Activated CD4-positive, alpha-beta T cell treated with anti-CD3 and anti-CD28 coated beads for 24 hours (primary cell): ENCODE measurements around the gene EXOSC2.

ENCODE experiments used
- DNase-seq, 2 donors: peaks; one replicate each; pipeline ENCODE4 v3.0.0-alpha.2; 2020; ENCODE audit warnings: low read depth in 2 of 2

Gene EXOSC2

GRCh38 chr9:130693426-130694191, at the start of gene EXOSC2:
EXOSC2 (plus strand) TSS chr9:130693780; CDS start chr9:130693792, 12 bp downstream.
- DNase-seq: peak; percentile 95 to 96

GRCh38 chr9:130651221-130651620, 42.4 kb upstream of the EXOSC2 start:
- DNase-seq: no peak

- no peak for DNase-seq
These were observed 41.8 kb upstream of the EXOSC2 start for GRCh38 chr9:130651752-130652151.

GRCh38 chr9:130654879-130655278, 38.7 kb upstream of the EXOSC2 start:
- no peak for DNase-seq

- DNase-seq: no peak
These were observed 34.5 kb upstream of the EXOSC2 start for GRCh38 chr9:130658893-130659698.

GRCh38 chr9:130659699-130660248, 33.8 kb upstream of the EXOSC2 start:
- DNase-seq: no peak

- no peak for DNase-seq
These were observed 33.3 kb upstream of the EXOSC2 start for GRCh38 chr9:130660326-130660682.

- no peak for DNase-seq
These were observed 32.7 kb upstream of the EXOSC2 start for GRCh38 chr9:130660683-130661450.

- no peak for DNase-seq
These were observed 32.0 kb upstream of the EXOSC2 start for GRCh38 chr9:130661451-130662098.

GRCh38 chr9:130662099-130662969, 31.2 kb upstream of the EXOSC2 start:
- DNase-seq: no peak

GRCh38 chr9:130662970-130663257, 30.7 kb upstream of the EXOSC2 start:
- no peak for DNase-seq

GRCh38 chr9:130663258-130663976, 30.2 kb upstream of the EXOSC2 start:
- DNase-seq: no peak

- no peak for DNase-seq
These were observed 29.7 kb upstream of the EXOSC2 start for GRCh38 chr9:130663977-130664250.

- DNase-seq: no peak
These were observed 29.1 kb upstream of the EXOSC2 start, which contains the start of gene PRDM12 for GRCh38 chr9:130664251-130665028. PRDM12 (plus strand) TSS chr9:130664594; CDS start chr9:130664654, 60 bp downstream.

- no peak for DNase-seq
These were observed 28.6 kb upstream of the EXOSC2 start for GRCh38 chr9:130665029-130665430.

GRCh38 chr9:130665431-130666392, 27.9 kb upstream of the EXOSC2 start:
- no peak for DNase-seq

GRCh38 chr9:130666393-130667119, 27.0 kb upstream of the EXOSC2 start:
- DNase-seq: no peak

- no peak for DNase-seq
These were observed 26.5 kb upstream of the EXOSC2 start for GRCh38 chr9:130667120-130667435.
